H1 (cell line): ENCODE results near the gene TBC1D2B. TPM values are rescaled to one million over a fixed set of nuclear protein-coding genes. Genes with fewer than 3 reads are reported as not detected.

ENCODE experiments used
- CTCF ChIA-PET: fragments of 300-600 bp; sonication (Branson Sonifier 250); formaldehyde crosslinking; loops from one replicate; lab custom pipeline; 2021; ENCODE audit not compliant: partially characterized antibody; lab: Charles Lee
- POLR2A ChIA-PET: fragments of 300-600 bp; sonication (Branson Sonifier 250); formaldehyde crosslinking; loops from one replicate; lab custom pipeline; 2021; ENCODE audit warnings: inconsistent platforms; ENCODE audit not compliant: partially characterized antibody; lab: Charles Lee
- DNase-seq, 2 experiments: peaks; one replicate each; pipeline versions ENCODE4 v3.0.0 to v3.0.0-alpha.2; 2010 to 2022; ENCODE audit warnings: low spot score in 2 of 2, low read depth in 1 of 2, mixed read lengths in 1 of 2
- FAIRE-seq: peaks from 2 replicates; lab custom pipeline; 2011; peaks lifted over from hg19 to GRCh38; lab: Jason Lieb, UNC
- H2AFZ ChIP-seq: 2 replicates; pipeline ENCODE4 v1.8.1; 2012; ENCODE audit warnings: low read length, inconsistent platforms
- H2AK5ac ChIP-seq: 2 replicates; pipeline ENCODE4 v1.6.1; 2013; ENCODE audit warnings: low read depth, low read length
- H2BK120ac ChIP-seq: replicated peaks from 2 replicates; pipeline ENCODE3; 2013; ENCODE audit warnings: low read depth, low read length, inconsistent platforms
- H2BK12ac ChIP-seq: 2 replicates; pipeline ENCODE4 v1.6.1; 2013; ENCODE audit warnings: low read depth, low read length
- H2BK15ac ChIP-seq: 2 replicates; pipeline ENCODE4 v1.6.1; 2013; ENCODE audit warnings: low read length
- H2BK20ac ChIP-seq: 2 replicates; pipeline ENCODE4 v1.6.1; 2013; ENCODE audit warnings: low read length
- H2BK5ac ChIP-seq: 2 replicates; pipeline ENCODE4 v1.6.1; 2013; ENCODE audit warnings: low read depth, low read length
- H3K14ac ChIP-seq: 2 replicates; pipeline ENCODE4 v1.6.1; 2013; ENCODE audit warnings: inconsistent platforms; ENCODE audit not compliant: insufficient read length
- H3K18ac ChIP-seq: 2 replicates; pipeline ENCODE4 v1.6.1; 2013; ENCODE audit warnings: low read length; ENCODE audit errors: extremely low read depth
- H3K23ac ChIP-seq: 2 replicates; pipeline ENCODE4 v1.6.1; 2013; ENCODE audit warnings: inconsistent platforms; ENCODE audit not compliant: insufficient read length
- H3K23me2 ChIP-seq: 2 replicates; pipeline ENCODE4 v1.6.1; 2013; ENCODE audit warnings: low read depth, low read length
- H3K27ac ChIP-seq: 2 replicates; pipeline ENCODE4 v1.6.1; 2011; ENCODE audit warnings: low read depth, low read length, inconsistent platforms
- H3K27me3 ChIP-seq, 4 experiments: replicated peaks in 1 of 4; 1 replicate in 1 of 4; 2 replicates in 3 of 4; pipeline versions ENCODE4 v1.6.1 to v1.8.1; 2011 to 2013; ENCODE audit warnings: low read length in 3 of 4, mild to moderate bottlenecking in 3 of 4, inconsistent platforms in 2 of 4, mixed read lengths in 2 of 4, moderate library complexity in 1 of 4; ENCODE audit not compliant: control insufficient read depth in 3 of 4, insufficient read depth in 3 of 4; ENCODE audit errors: extremely low read depth in 1 of 4
- H3K36me3 ChIP-seq, 4 experiments: 2 replicates each; pipeline versions ENCODE4 v1.6.1 to v1.8.1; 2011 to 2013; ENCODE audit warnings: mild to moderate bottlenecking in 4 of 4, low read length in 3 of 4, moderate library complexity in 2 of 4, control low read depth in 1 of 4, inconsistent platforms in 1 of 4; ENCODE audit not compliant: insufficient read depth in 4 of 4, control insufficient read depth in 2 of 4
- H3K4ac ChIP-seq: replicated peaks from 2 replicates; pipeline ENCODE3; 2013; ENCODE audit warnings: low read length, low read depth, mixed read lengths, inconsistent platforms; ENCODE audit not compliant: insufficient read length
- H3K4me1 ChIP-seq, 4 experiments: replicated peaks in 1 of 4; 1 replicate in 1 of 4; 2 replicates in 3 of 4; pipeline versions ENCODE4 v1.6.1 to v1.8.1; 2011 to 2013; ENCODE audit warnings: low read length in 3 of 4, inconsistent platforms in 2 of 4, mixed read lengths in 1 of 4; ENCODE audit not compliant: insufficient read depth in 4 of 4, control insufficient read depth in 3 of 4
- H3K4me2 ChIP-seq, 2 experiments: 2 replicates each; pipeline versions ENCODE4 v1.6.1 to v1.8.1; 2011 to 2013; ENCODE audit warnings: low read depth in 2 of 2, low read length in 2 of 2, control low read depth in 1 of 2, inconsistent platforms in 1 of 2, mild to moderate bottlenecking in 1 of 2; ENCODE audit not compliant: insufficient read depth in 1 of 2
- H3K4me3 ChIP-seq, 4 experiments: fragments of 200-600, 300-600 bp in 1 of 4; sonication (generic), shearing (Covaris generic), sonication (Bioruptor Twin) in 1 of 4; 2 replicates each; pipeline versions ENCODE4 v1.5.1 to v1.8.1; 2011 to 2016; ENCODE audit warnings: low read length in 4 of 4, low read depth in 3 of 4, control low read depth in 2 of 4, inconsistent platforms in 2 of 4, mild to moderate bottlenecking in 2 of 4, mixed read lengths in 1 of 4, moderate library complexity in 1 of 4; ENCODE audit not compliant: insufficient read depth in 2 of 4; ENCODE audit errors: extremely low read depth in 1 of 4
- H3K56ac ChIP-seq: replicated peaks from 2 replicates; pipeline ENCODE3; 2013; ENCODE audit warnings: low read depth, mild to moderate bottlenecking, mixed read lengths, low read length, inconsistent platforms; ENCODE audit not compliant: insufficient read length
- H3K79me1 ChIP-seq: 2 replicates; pipeline ENCODE4 v1.6.1; 2013; ENCODE audit warnings: low read depth, low read length, control low read depth
- H3K79me2 ChIP-seq, 2 experiments: 2 replicates each; pipeline versions ENCODE4 v1.6.1 to v1.8.1; 2012 to 2013; ENCODE audit warnings: low read length in 2 of 2, mild to moderate bottlenecking in 2 of 2, inconsistent platforms in 1 of 2; ENCODE audit not compliant: insufficient read depth in 2 of 2, control insufficient read depth in 1 of 2
- H3K9ac ChIP-seq, 4 experiments: replicated peaks in 1 of 4; 1 replicate in 1 of 4; 2 replicates in 3 of 4; pipeline versions ENCODE4 v1.6.1 to v1.8.1; 2011 to 2013; ENCODE audit warnings: low read depth in 3 of 4, low read length in 3 of 4, control low read depth in 2 of 4, mild to moderate bottlenecking in 2 of 4, moderate library complexity in 2 of 4, inconsistent platforms in 1 of 4; ENCODE audit errors: extremely low read depth in 1 of 4
- H3K9me3 ChIP-seq, 2 experiments: 2 replicates each; pipeline versions ENCODE4 v1.6.1 to v1.8.1; 2012 to 2013; ENCODE audit warnings: mild to moderate bottlenecking in 2 of 2, moderate library complexity in 2 of 2, control low read depth in 1 of 2, inconsistent platforms in 1 of 2, low read depth in 1 of 2, low read length in 1 of 2, mixed read lengths in 1 of 2; ENCODE audit not compliant: insufficient read depth in 2 of 2
- H4K20me1 ChIP-seq, 2 experiments: replicated peaks in 1 of 2; 2 replicates each; pipeline versions ENCODE3 to v1.8.1; 2011 to 2013; ENCODE audit warnings: inconsistent platforms in 2 of 2, low read length in 2 of 2, mild to moderate bottlenecking in 1 of 2; ENCODE audit not compliant: insufficient read depth in 2 of 2, control insufficient read depth in 1 of 2
- H4K5ac ChIP-seq: 2 replicates; pipeline ENCODE4 v1.6.1; 2013; ENCODE audit warnings: low read length, low read depth, mixed read lengths, inconsistent platforms; ENCODE audit not compliant: insufficient read length
- H4K8ac ChIP-seq: 2 replicates; pipeline ENCODE4 v1.8.0; 2013; ENCODE audit warnings: mild to moderate bottlenecking, moderate library complexity, low read length, inconsistent platforms; ENCODE audit not compliant: insufficient read depth; ENCODE audit errors: extremely low read depth
- H4K91ac ChIP-seq: replicated peaks from 2 replicates; pipeline ENCODE3; 2013; ENCODE audit warnings: low read length, mixed read lengths, inconsistent platforms; ENCODE audit not compliant: insufficient read length
- EGR1 ChIP-seq: IDR thresholded peaks from 2 replicates; pipeline ENCODE4 v1.6.1; 2011; ENCODE audit warnings: low read depth, low read length, borderline replicate concordance
- EP300 ChIP-seq, 2 experiments: IDR thresholded peaks; 1 replicate in 1 of 2; 2 replicates in 1 of 2; pipeline ENCODE4 v1.6.1; 2011 to 2012; ENCODE audit warnings: low read depth in 2 of 2, low read length in 2 of 2, mild to moderate bottlenecking in 2 of 2, borderline replicate concordance in 1 of 2, inconsistent platforms in 1 of 2, moderate library complexity in 1 of 2
- KDM1A ChIP-seq: fragments of 200-600, 300-600 bp; sonication (generic); IDR thresholded peaks from 2 replicates; pipeline ENCODE4 v1.7.1; 2016; ENCODE audit warnings: mild to moderate bottlenecking, low read length, borderline replicate concordance
- POU5F1 ChIP-seq: IDR thresholded peaks from 2 replicates; pipeline ENCODE4 v1.6.1; 2011; ENCODE audit warnings: low read depth, mild to moderate bottlenecking, low read length, moderate library complexity
- RNF2 ChIP-seq: fragments of 200-900, 300-1000 bp; sonication (generic); IDR thresholded peaks from 2 replicates; pipeline ENCODE4 v1.7.1; 2016; ENCODE audit warnings: borderline replicate concordance, low read depth, mild to moderate bottlenecking, antibody characterized with exemption, low read length; ENCODE audit not compliant: poor library complexity, severe bottlenecking; ENCODE audit errors: missing control alignments
- SP4 ChIP-seq: IDR thresholded peaks from 2 replicates; pipeline ENCODE4 v1.6.1; 2012; ENCODE audit warnings: low read length, inconsistent platforms
- USF2 ChIP-seq: IDR thresholded peaks from 2 replicates; pipeline ENCODE4 v1.6.1; 2011; ENCODE audit warnings: low read length, improper control_type of control experiment
- WGBS, 2 experiments: shearing (Covaris generic) in 1 of 2; methylation state at CpG; one replicate each; pipeline versions ENCODE4 v1.1.6 to v1.1.7; 2013 to 2015; ENCODE audit warnings: low lambda C conversion rate in 2 of 2, mixed read lengths in 2 of 2, inconsistent platforms in 1 of 2, low coverage in 1 of 2, missing lambda C conversion rate in 1 of 2; ENCODE audit not compliant: insufficient replicate concordance in 2 of 2, insufficient coverage in 1 of 2, insufficient read length in 1 of 2; ENCODE audit errors: extremely low coverage in 1 of 2, missing lambda C conversion rate in 1 of 2; 5-methylcytosine and 5-hydroxymethylcytosine counted together
- polyA plus RNA-seq, 7 experiments: library from polyadenylated mRNA; depleted of rRNA in 3 of 7; stranded (reverse) in 5 of 7; unstranded in 2 of 7; fragments of >200 nt in 5 of 7; fragments of 200-250 nt in 2 of 7; gene quantifications; 1 replicate in 5 of 7; 2 replicates in 1 of 7; 4 replicates in 1 of 7; pipeline versions ENCODE4 v1.2.1 to v1.2.3, GENCODE V29; 2011 to 2013; ENCODE audit warnings: missing spikeins in 2 of 7, mixed read lengths in 2 of 7
- total RNA-seq: library from RNA; stranded (reverse); fragmentation: NEBNext Ultra II Directional; extraction: Animal tissue kit (Norgen Biotek cat#: 25700); gene quantifications from 2 replicates; pipeline ENCODE4 v1.2.1, GENCODE V29; 2021

The TBC1D2B gene
- total and polyA plus RNA-seq, 2 of the 8 experiments (the other 6 are each of a cell fraction or from before 2014, with no cell fraction given) = 11.9 to 19.5 TPM

- Histone ChIP-seq H3K36me3 (peaks cover 0 to 4% (median 1%) of the 10 kb centered on the region in 4 experiments; a peak in 2 of 8 replicates), H2BK5ac (no peak overlapping the region), H3K27me3 (no peaks in the 10 kb centered on the region), H4K20me1 (no peaks in the 10 kb centered on the region), H4K91ac (no peak overlapping the region), H3K4me2 (no peak overlapping the region), H3K4me3 (no peak overlapping the region), H2BK20ac (no peak overlapping the region), H2AFZ (no peak overlapping the region), H3K9ac (no peak overlapping the region), H3K23ac (no peak overlapping the region), H3K27ac (no peak overlapping the region), H2BK15ac (no peak overlapping the region), H3K56ac (no peak overlapping the region), H3K9me3 (no peaks in the 10 kb centered on the region), H4K5ac (no peak overlapping the region), H2BK12ac (no peak overlapping the region), H2AK5ac (no peak overlapping the region), H3K18ac (no peak overlapping the region), H3K23me2 (no peaks in the 10 kb centered on the region), H3K79me2 (no peaks in the 10 kb centered on the region), H3K14ac (no peak overlapping the region), H2BK120ac (no peak overlapping the region), H3K4ac (no peak overlapping the region), H3K4me1 (no peaks in the 10 kb centered on the region)
- DNase-seq = no peak
- WGBS, 2 experiments = 97% methylated on average over 2 of the region's 2 CpGs; no CpG with 5 or more reads in 1 of the 2 experiments
- CTCF ChIA-PET = interaction anchor here (0.6 to 16.8 kb wide), 9 partner anchors 12 to 328 kb away, joined by 3 to 226 read pairs (median 3); no protein-coding TSS in a partner anchor
- POLR2A ChIA-PET = interaction anchor here (1.7 kb wide), 1 partner anchor 17 kb away, joined by 5 read pairs; no protein-coding TSS in a partner anchor
- TF ChIP-seq USF2 (no peak), SP4 (no peak), RNF2 (no peak), EP300 (IDR thresholded peaks at IDR 0.05; ENCODE audit: borderline replicate concordance in 1 of 2, low read depth in 2 of 2, low read length in 2 of 2) (no peak), KDM1A (no peak), EGR1 (no peak), POU5F1 (no peak)
- TF ChIP-seq, all 59 proteins: peak for 0
- no peak overlapping the region for H4K8ac ChIP-seq
- no peaks in the 10 kb centered on the region for H3K79me1 ChIP-seq
- no peak for FAIRE-seq
Measured at GRCh38 chr15:78100886-78101285, 23.4 kb upstream of the TBC1D2B start.
